HG03565 (cell line): ENCODE measurements around the gene TMTC1.

Experiments
- ATAC-seq: cut with Tn5 transposase; IDR thresholded peaks from one replicate; pipeline ENCODE4 v1.9.1; 2021; ENCODE audit warnings: mild to moderate bottlenecking, moderate library complexity; ENCODE audit not compliant: unreplicated experiment

TMTC1 gene

GRCh38 chr12:29547151-29547632, 236.6 kb downstream of the TMTC1 start:
- ATAC-seq = no peak

- no peak for ATAC-seq
These were observed 237.7 kb downstream of the TMTC1 start for GRCh38 chr12:29546000-29546399.

- peak; percentile 79 for ATAC-seq
These were observed 238.7 kb downstream of the TMTC1 start for GRCh38 chr12:29545102-29545467.

DNA sequence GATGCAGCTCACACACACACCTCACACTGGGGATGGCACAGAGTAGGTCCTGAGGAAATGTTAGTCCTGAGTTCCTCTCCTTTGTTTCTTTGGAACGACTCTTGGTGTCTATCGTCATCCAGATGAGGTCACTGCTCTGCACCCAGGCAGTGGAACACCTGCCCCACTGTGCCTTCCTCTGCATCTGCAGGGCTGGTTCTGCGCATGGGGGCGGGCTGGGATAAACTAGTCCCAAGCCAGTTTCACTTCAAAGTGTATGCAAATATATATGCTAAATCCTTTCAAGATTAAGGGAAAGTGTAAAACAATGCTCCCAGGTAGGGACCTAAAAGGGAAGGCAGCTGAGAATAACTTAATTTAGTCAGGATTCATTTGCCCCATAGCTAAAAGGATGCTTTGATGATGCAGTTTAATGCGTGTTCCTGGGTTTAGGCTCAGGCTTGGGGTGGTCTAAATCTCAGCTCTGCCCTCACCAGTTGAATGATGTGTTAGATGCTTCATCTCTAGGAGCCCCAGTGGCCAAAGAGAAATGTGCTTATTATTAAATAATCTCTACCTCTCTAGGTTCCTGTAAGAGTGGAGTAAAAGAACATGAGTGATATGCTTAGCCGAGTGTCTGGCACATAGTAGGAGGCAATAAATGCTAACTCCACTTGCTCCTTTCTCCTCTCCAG, 239.2 kb downstream of the TMTC1 start:
- peak; percentile 27 for ATAC-seq

DNA sequence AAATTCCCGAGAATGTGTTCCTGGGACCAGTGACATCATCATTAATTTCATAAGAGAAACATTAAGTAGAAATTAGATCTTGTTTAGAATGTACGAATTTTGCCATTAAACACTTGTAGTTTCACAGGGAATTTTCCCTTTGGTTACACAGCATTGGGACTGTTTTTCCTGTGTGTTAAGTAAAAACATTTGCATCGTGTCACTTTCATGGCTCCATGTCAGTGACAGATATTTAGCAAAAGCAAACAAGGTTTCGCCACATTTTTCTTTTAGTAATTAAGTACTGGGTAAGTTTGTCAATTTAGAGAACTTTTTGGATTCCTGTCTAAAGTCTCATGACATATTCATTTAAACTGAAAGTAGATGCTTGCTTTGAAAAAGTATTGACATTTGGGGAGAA, 240.7 kb downstream of the TMTC1 start:
- ATAC-seq = no peak

- no peak for ATAC-seq
These were observed 246.4 kb downstream of the TMTC1 start for GRCh38 chr12:29537298-29537697.

- no peak for ATAC-seq
These were observed 248.8 kb downstream of the TMTC1 start for GRCh38 chr12:29534935-29535334.

DNA sequence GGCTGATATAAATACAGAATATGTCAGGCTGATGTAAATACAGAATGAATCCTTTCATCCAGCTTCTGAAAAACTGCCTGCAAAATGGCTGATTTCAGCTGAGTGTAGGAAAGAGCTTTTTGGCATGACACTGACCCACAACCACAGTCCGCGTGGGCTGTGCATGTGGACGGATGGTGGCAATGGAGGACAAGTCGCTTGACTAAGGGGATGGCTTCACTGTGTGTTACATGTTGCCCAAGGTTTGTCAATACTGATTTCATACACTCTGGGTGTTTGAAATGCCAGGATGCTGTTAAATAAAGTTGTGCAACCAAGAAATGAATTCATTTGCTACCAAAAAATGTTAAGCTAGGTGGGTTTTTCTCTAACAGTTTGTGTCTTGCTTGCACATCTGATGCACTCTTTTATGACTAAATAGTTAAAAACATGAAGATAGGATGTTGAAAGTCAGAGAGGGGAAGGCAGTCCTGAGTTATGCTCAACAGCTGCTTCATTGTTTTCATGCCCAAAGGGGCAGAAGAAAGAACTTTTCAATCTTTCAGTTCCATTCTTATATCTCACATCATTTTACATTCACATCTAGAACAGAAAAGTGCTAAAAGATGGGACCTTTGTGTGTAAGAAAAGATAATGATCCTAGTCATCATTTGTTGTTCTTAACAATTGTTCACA, 249.8 kb downstream of the TMTC1 start:
- no peak for ATAC-seq

DNA sequence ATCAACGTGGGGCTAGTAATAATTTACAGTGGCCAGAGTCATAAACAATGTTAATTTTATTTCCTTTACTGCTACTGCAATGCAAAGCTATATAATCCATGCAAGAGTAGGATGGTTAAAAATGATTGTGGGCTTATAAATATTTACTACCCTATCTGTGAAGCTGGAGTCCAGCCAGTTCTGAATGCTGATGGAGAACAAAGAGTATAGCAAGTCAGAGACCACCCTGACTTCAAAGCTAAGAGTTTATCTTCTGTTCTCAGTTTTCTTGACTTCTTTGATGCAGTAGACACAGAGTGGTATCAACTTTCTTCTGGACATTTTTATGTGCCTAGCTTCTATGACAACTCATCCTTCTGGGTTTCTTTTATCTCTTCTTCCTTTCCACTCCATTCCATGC, 252.3 kb downstream of the TMTC1 start:
- ATAC-seq = no peak

GRCh38 chr12:29530436-29530835, 253.3 kb downstream of the TMTC1 start:
- no peak for ATAC-seq

DNA sequence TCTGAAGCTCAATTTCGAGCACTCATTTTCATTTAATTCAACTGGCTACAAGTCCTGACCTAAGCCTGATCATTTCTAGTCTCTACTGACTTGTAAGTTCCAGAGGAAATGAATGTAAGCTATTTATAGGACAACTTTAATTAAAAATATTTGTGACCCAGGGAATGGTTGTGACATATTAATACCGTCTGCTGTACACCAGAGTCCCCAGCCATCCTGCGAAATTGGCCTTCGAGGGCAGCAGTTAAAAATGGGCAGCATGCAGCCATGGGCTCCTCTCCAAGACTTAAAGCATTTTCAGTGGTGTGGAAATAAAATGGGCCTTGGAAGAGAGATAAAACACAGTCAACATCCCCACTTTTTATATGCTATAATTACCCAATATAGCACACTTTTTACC, 255.6 kb downstream of the TMTC1 start:
- no peak for ATAC-seq

GRCh38 chr12:29521951-29522350, 261.8 kb downstream of the TMTC1 start:
- ATAC-seq = no peak

DNA sequence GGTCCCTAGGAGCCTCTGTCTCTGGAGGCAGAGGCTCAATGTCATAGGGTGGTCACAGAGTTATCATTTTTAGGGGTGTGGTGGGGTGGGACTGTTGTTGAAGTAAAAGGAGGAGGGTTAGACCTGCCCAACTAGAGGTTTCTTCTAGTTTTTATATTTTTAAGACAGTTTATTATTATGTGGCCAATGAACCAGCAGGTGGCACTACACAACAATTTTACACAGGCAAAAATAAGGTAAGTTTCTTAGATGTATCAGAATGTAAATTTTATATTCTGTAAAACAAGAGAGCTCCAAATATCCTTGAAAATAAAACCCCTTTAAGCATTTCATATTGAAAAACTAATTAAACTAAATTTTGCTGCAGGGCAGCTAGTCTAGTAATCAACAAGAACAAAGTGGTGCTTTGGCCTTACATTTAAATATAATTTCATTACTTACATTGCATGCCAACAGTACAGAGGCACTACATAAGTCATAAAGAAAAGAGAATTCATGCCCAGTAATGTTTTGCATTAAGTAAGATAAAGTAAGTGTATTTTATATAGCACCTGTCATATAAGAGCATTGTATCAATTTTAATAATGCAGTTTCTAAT, 264.1 kb downstream of the TMTC1 start:
- ATAC-seq = no peak

- no peak for ATAC-seq
These were observed 265.3 kb downstream of the TMTC1 start for GRCh38 chr12:29518407-29518806.

DNA sequence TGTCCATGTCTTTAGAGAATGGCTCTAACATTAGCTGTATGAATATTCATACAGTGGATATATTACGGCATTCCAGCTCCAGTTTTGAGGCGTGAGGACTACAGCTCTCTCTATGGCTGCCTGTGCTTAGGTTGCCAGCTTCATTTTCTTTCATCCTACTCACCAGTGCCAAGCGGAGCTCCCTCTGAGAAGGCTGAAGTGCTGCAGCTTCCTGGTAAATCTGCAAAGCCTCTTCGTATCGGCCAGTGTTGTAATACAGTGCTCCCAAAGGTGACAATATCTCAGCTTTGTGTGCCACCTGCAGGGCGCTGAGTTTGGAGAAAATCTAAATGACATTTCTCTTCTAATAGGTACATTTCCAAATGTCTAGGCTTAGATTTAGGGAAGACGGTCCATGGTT, 266.5 kb downstream of the TMTC1 start:
- ATAC-seq = no peak

DNA sequence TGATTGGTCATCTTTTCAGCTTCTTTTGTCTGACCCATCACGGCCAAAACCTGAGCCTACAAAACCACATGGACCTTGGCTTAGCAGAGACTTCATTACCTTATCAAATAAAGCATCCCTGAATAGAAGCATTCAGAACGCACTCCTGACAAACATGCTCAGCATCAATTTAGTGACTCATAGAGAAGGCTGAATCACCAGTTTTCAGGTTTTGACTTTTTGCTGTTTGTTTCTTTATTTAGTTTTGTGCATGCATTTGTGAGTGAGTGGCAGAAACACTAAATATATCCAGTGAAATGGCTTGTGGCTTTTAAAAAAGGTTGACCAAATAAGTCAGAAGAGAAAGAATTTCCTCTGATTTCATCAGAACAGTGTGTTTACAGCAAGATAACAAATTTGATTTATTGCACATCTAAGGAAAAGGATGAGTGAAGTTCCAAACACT, 267.3 kb downstream of the TMTC1 start:
- ATAC-seq = no peak

DNA sequence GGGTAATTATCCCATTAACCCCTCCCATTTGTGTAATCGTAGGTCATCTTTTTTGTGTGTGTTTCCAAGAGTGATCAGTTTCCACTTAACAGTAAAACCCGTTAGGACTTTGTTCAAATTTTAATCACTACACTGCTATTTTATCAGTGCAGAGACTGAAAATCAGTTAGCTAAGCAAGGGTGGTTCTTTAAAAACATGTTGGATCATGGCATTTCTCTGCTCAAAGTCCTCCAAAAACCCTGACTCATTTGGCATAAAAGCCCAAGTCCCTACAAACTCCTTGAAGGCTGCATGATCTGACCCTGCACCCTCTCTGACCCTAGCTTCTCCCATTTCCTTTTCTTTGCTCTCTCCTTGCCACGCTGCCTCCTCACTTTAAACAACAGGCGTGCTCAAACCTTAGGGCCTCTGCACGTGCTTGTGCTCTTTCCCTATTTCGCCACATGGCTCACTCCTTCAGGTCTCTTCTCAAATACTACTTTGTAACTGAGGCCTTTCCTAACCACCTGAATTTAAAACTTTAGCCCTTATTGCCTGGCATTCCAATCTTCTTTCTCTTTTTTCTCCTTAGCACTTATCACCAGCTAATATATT, 273.1 kb downstream of the TMTC1 start:
- ATAC-seq = no peak

GRCh38 chr12:29509503-29509902, 274.2 kb downstream of the TMTC1 start:
- no peak for ATAC-seq

- no peak for ATAC-seq
These were observed 274.8 kb downstream of the TMTC1 start for GRCh38 chr12:29508949-29509348.

GRCh38 chr12:29505122-29505521, 278.6 kb downstream of the TMTC1 start:
- ATAC-seq = no peak

DNA sequence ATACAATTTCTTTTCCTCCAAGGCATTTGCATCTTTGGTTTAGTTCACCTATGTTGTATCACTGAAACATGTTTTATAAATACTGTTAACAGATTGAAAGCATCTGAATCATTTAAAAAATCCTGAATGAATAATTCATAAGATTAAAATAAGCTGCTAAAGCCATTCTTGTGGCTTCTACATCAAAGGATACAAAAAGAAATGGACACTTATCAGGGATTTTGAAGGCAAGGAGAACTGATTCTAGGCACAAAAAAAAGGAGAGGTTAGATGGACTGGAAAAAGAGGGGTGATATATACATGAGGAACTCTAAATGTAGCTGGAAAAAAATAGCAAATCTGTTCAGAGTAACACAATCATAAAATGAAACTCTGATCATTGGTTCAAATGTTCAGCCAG, 280.5 kb downstream of the TMTC1 start:
- ATAC-seq = no peak

DNA sequence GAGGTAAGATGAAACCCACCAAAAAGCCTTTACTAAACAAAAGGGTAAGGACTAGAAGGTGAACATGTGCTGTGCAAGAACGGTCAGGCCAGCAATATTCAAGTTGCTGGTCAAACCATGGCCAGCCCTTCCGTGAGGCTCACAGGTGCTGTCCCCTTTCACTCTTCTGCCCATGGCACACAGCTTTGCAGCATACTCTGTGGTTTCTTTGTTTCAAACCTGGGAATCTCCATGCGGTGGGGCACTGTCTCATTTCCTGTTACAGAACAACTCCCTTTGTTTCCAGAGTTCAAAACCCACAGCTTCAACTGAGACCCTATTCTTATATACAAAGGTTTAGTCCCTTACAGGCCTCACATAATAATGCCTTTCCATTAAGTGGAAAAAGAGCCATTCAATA, 284.5 kb downstream of the TMTC1 start:
- ATAC-seq = no peak
